K562 (cell line): ENCODE measurements around the gene NPHP3. TPM values are rescaled to one million over a fixed set of nuclear protein-coding genes. Genes with fewer than 3 reads are reported as not detected.

ENCODE experiments used
- CCAR2 ChIP-seq: fragments of 200-400 bp; formaldehyde crosslinking; IDR thresholded peaks from 2 replicates; pipeline ENCODE4 v1.6.1; 2017; ENCODE audit warnings: mild to moderate bottlenecking, low read depth, low read length
- DIDO1 ChIP-seq: fragments of 450-650 bp; IDR thresholded peaks from 2 replicates; pipeline ENCODE4 v1.6.1; 2016; ENCODE audit warnings: low read depth, missing biosample characterization, missing genetic modification characterization
- GTF2A2 ChIP-seq: IDR thresholded peaks from 2 replicates; pipeline ENCODE4 v1.6.1; 2016; ENCODE audit warnings: mild to moderate bottlenecking, missing genetic modification characterization, missing compliant biosample characterization
- MCM3 ChIP-seq: fragments of 450-650 bp; IDR thresholded peaks from 2 replicates; pipeline ENCODE4 v1.6.1; 2016
- MIER1 ChIP-seq: fragments of 450-650 bp; IDR thresholded peaks from 2 replicates; pipeline ENCODE4 v1.6.1; 2016; ENCODE audit warnings: antibody characterized with exemption, mild to moderate bottlenecking, low read depth
- MLX ChIP-seq, 2 experiments: fragments of 450-650 bp in 1 of 2; sonication (generic) in 1 of 2; formaldehyde crosslinking; conservative IDR thresholded peaks; 2 replicates each; pipeline versions ENCODE4 v1.4.0 to v1.8.1; 2020 to 2022; ENCODE audit warnings: mild to moderate bottlenecking in 1 of 2, missing genetic modification reagents in 1 of 2
- NCOA4 ChIP-seq: fragments of 450-650 bp; IDR thresholded peaks from 2 replicates; pipeline ENCODE4 v1.6.1; 2018; ENCODE audit warnings: mild to moderate bottlenecking; ENCODE audit not compliant: partially characterized antibody
- NFE2 ChIP-seq: IDR thresholded peaks from 2 replicates; pipeline ENCODE4 v1.6.1; 2014; ENCODE audit warnings: antibody characterized with exemption, low read depth
- NUFIP1 ChIP-seq: fragments of 450-650 bp; IDR thresholded peaks from 2 replicates; pipeline ENCODE4 v1.6.1; 2018; ENCODE audit not compliant: partially characterized antibody
- PTTG1 ChIP-seq: fragments of 450-650 bp; IDR thresholded peaks from 2 replicates; pipeline ENCODE4 v1.6.1; 2016; ENCODE audit warnings: low read depth, mild to moderate bottlenecking, missing genetic modification characterization, missing compliant biosample characterization
- RBM39 ChIP-seq: fragments of 200-400 bp; formaldehyde crosslinking; optimal IDR thresholded peaks from 2 replicates; pipeline ENCODE3; 2018; ENCODE audit warnings: low read depth, low read length
- RFX1 ChIP-seq: fragments of 450-650 bp; IDR thresholded peaks from 2 replicates; pipeline ENCODE4 v1.6.1; 2016; ENCODE audit warnings: mild to moderate bottlenecking, moderate library complexity
- SMAD1 ChIP-seq: fragments of 150-350 bp; IDR thresholded peaks from 2 replicates; pipeline ENCODE4 v1.6.1; 2014; ENCODE audit warnings: low read length, low read depth; ENCODE audit not compliant: partially characterized antibody
- SMAD4 ChIP-seq: fragments of 250-450 bp; sonication (Bioruptor Pico); conservative IDR thresholded peaks from 2 replicates; pipeline ENCODE4 v1.8.0; 2021; ENCODE audit warnings: inconsistent platforms, mild to moderate bottlenecking, moderate library complexity
- SMARCA4 ChIP-seq: fragments of 450-650 bp; IDR thresholded peaks from 2 replicates; pipeline ENCODE4 v1.6.1; 2016
- SREBF2 ChIP-seq: sonication (generic); formaldehyde crosslinking; IDR thresholded peaks from 2 replicates; pipeline ENCODE4 v1.4.0; 2020; ENCODE audit warnings: mild to moderate bottlenecking, missing genetic modification reagents
- STAG1 ChIP-seq: sonication (generic); formaldehyde crosslinking; IDR thresholded peaks from 2 replicates; pipeline ENCODE4 v1.5.0; 2020; ENCODE audit warnings: missing genetic modification reagents, borderline replicate concordance
- TCF3 ChIP-seq: sonication (generic); formaldehyde crosslinking; IDR thresholded peaks from 2 replicates; pipeline ENCODE4 v1.4.0; 2020; ENCODE audit warnings: mild to moderate bottlenecking, missing genetic modification reagents
- THRA ChIP-seq: fragments of 450-650 bp; IDR thresholded peaks from 2 replicates; pipeline ENCODE4 v1.6.1; 2017; ENCODE audit warnings: mild to moderate bottlenecking, moderate library complexity
- ZBTB49 ChIP-seq: sonication (generic); formaldehyde crosslinking; IDR thresholded peaks from 2 replicates; pipeline ENCODE4 v1.8.0; 2022; ENCODE audit warnings: missing genetic modification reagents, mild to moderate bottlenecking, borderline replicate concordance
- ZNF232 ChIP-seq: sonication (generic); formaldehyde crosslinking; IDR thresholded peaks from 2 replicates; pipeline ENCODE4 v1.8.0; 2022; ENCODE audit warnings: mild to moderate bottlenecking, missing genetic modification reagents
- ZNF277 ChIP-seq: fragments of 250-450 bp; sonication (Bioruptor Pico); IDR thresholded peaks from 2 replicates; pipeline ENCODE4 v1.8.0; 2022; ENCODE audit warnings: inconsistent platforms, mild to moderate bottlenecking, moderate library complexity, borderline replicate concordance
- ZNF586 ChIP-seq: fragments of 450-650 bp; formaldehyde crosslinking; conservative IDR thresholded peaks from 2 replicates; pipeline ENCODE4 v1.4.0; 2020; ENCODE audit warnings: mild to moderate bottlenecking, moderate library complexity
- ZNF699 ChIP-seq: fragments of 250-450 bp; sonication (Bioruptor Pico); IDR thresholded peaks from 2 replicates; pipeline ENCODE4 v1.8.0; 2021; ENCODE audit warnings: mild to moderate bottlenecking, moderate library complexity; ENCODE audit not compliant: insufficient replicate concordance
- ZNF75A ChIP-seq: fragments of 450-650 bp; formaldehyde crosslinking; IDR thresholded peaks from 2 replicates; pipeline ENCODE4 v1.4.0; 2020; ENCODE audit warnings: mild to moderate bottlenecking
- polyA plus RNA-seq, 8 experiments: library from polyadenylated mRNA; depleted of rRNA in 4 of 8; stranded (reverse) in 5 of 8; unstranded in 3 of 8; fragments of >200 nt; fragmentation: Nextera tagmentation in 2 of 8; fragmentation: Illumina TruSeq in 1 of 8; extraction: Ambion mirVana in 2 of 8; extraction: Trizol in 1 of 8; gene quantifications; 2 replicates each; pipeline versions ENCODE4 v1.2.1 to v1.2.3, GENCODE V29; 2011 to 2014; ENCODE audit warnings: inconsistent platforms in 1 of 8, missing spikeins in 1 of 8
- total RNA-seq, 7 experiments: library from RNA; depleted of rRNA in 6 of 7; stranded (reverse); fragments of >200 nt in 6 of 7; fragmentation: Illumina TruSeq in 2 of 7; extraction: Trizol in 2 of 7; gene quantifications; 2 replicates each; pipeline versions ENCODE4 v1.2.1 to v1.2.3, GENCODE V29; 2011 to 2021; ENCODE audit warnings: low replicate concordance in 1 of 7

Gene NPHP3
- total and polyA plus RNA-seq, 9 of the 15 experiments (the other 6 are each of a cell fraction or from before 2014, with no cell fraction given), result 0.62 to 13.2 (median 5.8) TPM

GRCh38 chr3:132654190-132654589 lies 68.0 kb downstream of the NPHP3 start (continued):
- TF ChIP-seq ZNF277 (CRISPR knock-in tag) (no peak), SMARCA4 (0 out of 2 replicates have a peak, but pooled peaks have one; percentile 17), SREBF2 (no peak), DIDO1 (tag) (no peak), STAG1 (CRISPR knock-in tag) (no peak), ZBTB49 (CRISPR knock-in tag) (no peak), ZNF586 (CRISPR knock-in tag) (no peak), MIER1 (no peak), RFX1 (0 out of 2 replicates have a peak, but pooled peaks have one; percentile 19), MCM3 (no peak), NCOA4 (no peak), SMAD1 (no peak), NUFIP1 (no peak), PTTG1 (tag) (peak; percentile 67; the same call in 1 of the 2 replicates), ZNF75A (CRISPR knock-in tag) (no peak), RBM39 (no peak), THRA (no peak), TCF3 (CRISPR knock-in tag) (peak; percentile 56), SMAD4 (CRISPR knock-in tag) (peak; percentile 50; the same call in 1 of the 2 replicates), CCAR2 (no peak), MLX (CRISPR knock-in tag; conservative IDR thresholded peaks at IDR 0.05) (no peak), NFE2 (peak; percentile 49), GTF2A2 (tag) (no peak), ZNF232 (CRISPR knock-in tag) (no peak), ZNF699 (CRISPR knock-in tag) (no peak)
